HCT116 (cell line): Measurements from ENCODE around the gene ATP2B1. TPM values are rescaled to one million over a fixed set of nuclear protein-coding genes. Genes with fewer than 3 reads are reported as not detected.

Experiments
- ATAC-seq: fragments of 200-7000 bp; cut with Tn5 transposase; 2 replicates; pipeline ENCODE4 v1.9.1; 2020; ENCODE audit warnings: mild to moderate bottlenecking, moderate library complexity
- BruUV-seq: library from RNA; stranded (reverse); fragments of 400-500 nt; replicated peaks from 2 replicates; lab custom pipeline; 2021; lab: Mats Ljungman, UMichigan
- CTCF ChIA-PET: fragments of 300-600 bp; sonication (Branson Sonifier 250); formaldehyde crosslinking; loops from one replicate; lab custom pipeline; 2021; ENCODE audit warnings: antibody characterized with exemption; lab: Charles Lee
- POLR2A ChIA-PET: fragments of 300-600, 350-600 bp; sonication (Branson Sonifier 250); formaldehyde crosslinking; loops from one replicate; lab custom pipeline; 2021; ENCODE audit warnings: antibody characterized with exemption; lab: Charles Lee
- RAD21 ChIA-PET, 2 experiments: fragments of 300-600 bp; sonication (Branson Sonifier 250); formaldehyde crosslinking; loops; one replicate each; lab custom pipeline; 2023; ENCODE audit warnings: low total read pairs in 2 of 2; ENCODE audit not compliant: uncharacterized antibody in 2 of 2, unreplicated experiment in 2 of 2, low non-redundant PET in 1 of 2; lab: Charles Lee
- DNase-seq: peaks from one replicate; pipeline ENCODE4 v3.0.0-alpha.2; 2010; ENCODE audit warnings: low read depth, low spot score
- H2AFZ ChIP-seq: fragments of 200-600 bp; shearing (Covaris generic), sonication (generic); 2 replicates; pipeline ENCODE4 v1.6.1; 2017; ENCODE audit warnings: low read depth, mixed run types, mixed read lengths, antibody characterized with exemption, low read length; ENCODE audit not compliant: poor library complexity, severe bottlenecking
- H3K27ac ChIP-seq: 2 replicates; pipeline ENCODE4 v1.5.1; 2012; ENCODE audit warnings: low read depth, low read length
- H3K27me3 ChIP-seq: fragments of 200-600 bp; sonication (generic); 2 replicates; pipeline ENCODE4 v1.6.1; 2016; ENCODE audit warnings: mixed run types, low read length, mixed read lengths; ENCODE audit not compliant: insufficient read depth
- H3K36me3 ChIP-seq, 2 experiments: fragments of 200-500 bp in 1 of 2; fragments of 200-600 bp in 1 of 2; sonication (Bioruptor generic) in 1 of 2; sonication (generic) in 1 of 2; 2 replicates each; pipeline versions ENCODE4 v1.5.1 to v1.6.1; 2014 to 2016; ENCODE audit warnings: low read length in 2 of 2, inconsistent platforms in 1 of 2, mixed read lengths in 1 of 2, mixed run types in 1 of 2; ENCODE audit not compliant: insufficient read depth in 2 of 2, control insufficient read depth in 1 of 2
- H3K4me1 ChIP-seq, 2 experiments: fragments of 200-600 bp in 1 of 2; sonication (generic) in 1 of 2; 2 replicates each; pipeline versions ENCODE4 v1.5.1 to v1.6.1; 2012 to 2017; ENCODE audit warnings: low read length in 2 of 2, inconsistent platforms in 1 of 2, mild to moderate bottlenecking in 1 of 2, mixed read lengths in 1 of 2, mixed run types in 1 of 2, moderate library complexity in 1 of 2; ENCODE audit not compliant: insufficient read depth in 2 of 2, control insufficient read depth in 1 of 2
- H3K4me2 ChIP-seq: fragments of 200-600 bp; sonication (generic); 2 replicates; pipeline ENCODE4 v1.6.1; 2017; ENCODE audit warnings: mixed run types, low read length, mixed read lengths
- H3K4me3 ChIP-seq, 2 experiments: fragments of 200-600 bp in 1 of 2; sonication (generic) in 1 of 2; replicated peaks in 1 of 2; 2 replicates each; pipeline ENCODE4 v1.5.1; 2011 to 2016; ENCODE audit warnings: low read length in 2 of 2, control low read depth in 1 of 2, low read depth in 1 of 2, mild to moderate bottlenecking in 1 of 2, mixed read lengths in 1 of 2, mixed run types in 1 of 2
- H3K79me2 ChIP-seq: fragments of 200-600 bp; sonication (generic); 2 replicates; pipeline ENCODE4 v1.6.1; 2017; ENCODE audit warnings: mild to moderate bottlenecking, mixed run types, low read length, moderate library complexity, mixed read lengths; ENCODE audit not compliant: insufficient read depth
- H3K9ac ChIP-seq: fragments of 200-600 bp; sonication (generic); 2 replicates; pipeline ENCODE4 v1.6.1; 2016; ENCODE audit warnings: low read length, mixed read lengths
- H3K9me2 ChIP-seq: fragments of 200-600 bp; sonication (generic), shearing (Covaris generic); 2 replicates; pipeline ENCODE4 v1.6.1; 2017; ENCODE audit warnings: mixed run types, mild to moderate bottlenecking, moderate library complexity; ENCODE audit not compliant: insufficient read depth
- H3K9me3 ChIP-seq, 2 experiments: fragments of 200-500 bp in 1 of 2; fragments of 200-600 bp in 1 of 2; sonication (Bioruptor generic) in 1 of 2; sonication (generic) in 1 of 2; 2 replicates each; pipeline ENCODE4 v1.6.1; 2014 to 2017; ENCODE audit warnings: low read length in 2 of 2, mixed read lengths in 2 of 2, inconsistent platforms in 1 of 2, low read depth in 1 of 2, mild to moderate bottlenecking in 1 of 2, mixed run types in 1 of 2, moderate library complexity in 1 of 2; ENCODE audit not compliant: control insufficient read depth in 1 of 2, insufficient read depth in 1 of 2
- H4K20me1 ChIP-seq: fragments of 200-600 bp; sonication (generic), shearing (Covaris generic); 2 replicates; pipeline ENCODE4 v1.6.1; 2017; ENCODE audit warnings: mixed run types, mild to moderate bottlenecking, moderate library complexity; ENCODE audit not compliant: insufficient read depth
- CBX3 ChIP-seq: IDR thresholded peaks from 2 replicates; pipeline ENCODE4 v1.6.1; 2012; ENCODE audit warnings: low read depth
- CEBPB ChIP-seq: IDR thresholded peaks from 2 replicates; pipeline ENCODE4 v1.6.1; 2012; ENCODE audit warnings: low read depth
- EGR1 ChIP-seq: IDR thresholded peaks from 2 replicates; pipeline ENCODE4 v1.6.1; 2012; ENCODE audit warnings: low read depth
- EZH2 ChIP-seq: fragments of 200-600 bp; sonication (generic); IDR thresholded peaks from 2 replicates; pipeline ENCODE4 v1.6.1; 2017; ENCODE audit warnings: antibody characterized with exemption, mixed run types
- EZH2phosphoT487 ChIP-seq: fragments of 200-600 bp; IDR thresholded peaks from 2 replicates; pipeline ENCODE4 v1.6.1; 2018; ENCODE audit warnings: antibody characterized with exemption, borderline replicate concordance
- FOSL1 ChIP-seq: IDR thresholded peaks from 2 replicates; pipeline ENCODE4 v1.6.1; 2012; ENCODE audit warnings: low read depth
- JUND ChIP-seq: IDR thresholded peaks from 2 replicates; pipeline ENCODE4 v1.6.1; 2012
- MAX ChIP-seq: IDR thresholded peaks from 2 replicates; pipeline ENCODE4 v1.6.1; 2012
- POLR2AphosphoS5 ChIP-seq: IDR thresholded peaks from 2 replicates; pipeline ENCODE4 v1.6.1; 2011; ENCODE audit warnings: mild to moderate bottlenecking, low read depth, low read length, moderate library complexity
- SP1 ChIP-seq: IDR thresholded peaks from 2 replicates; pipeline ENCODE4 v1.6.1; 2012; ENCODE audit warnings: low read depth
- SRF ChIP-seq: IDR thresholded peaks from 2 replicates; pipeline ENCODE4 v1.6.1; 2012; ENCODE audit warnings: low read depth
- TCF7L2 ChIP-seq: IDR thresholded peaks from 2 replicates; pipeline ENCODE4 v1.7.0; 2011; ENCODE audit warnings: borderline replicate concordance, inconsistent platforms; ENCODE audit not compliant: insufficient read depth, insufficient read length; ENCODE audit errors: extremely low read depth
- YY1 ChIP-seq: IDR thresholded peaks from 2 replicates; pipeline ENCODE4 v1.6.1; 2011; ENCODE audit warnings: low read length, low read depth, moderate library complexity, mild to moderate bottlenecking; ENCODE audit not compliant: insufficient replicate concordance; ENCODE audit errors: extremely low read depth
- ZFX ChIP-seq: fragments of 450-650 bp; IDR thresholded peaks from 2 replicates; pipeline ENCODE4 v1.6.1; 2017
- intact Hi-C: fragments of 100-400 bp; cut with micrococcal nuclease; formaldehyde crosslinking; loops from 2 replicates; pipeline ENCODE4 v1.10.0; 2022
- total RNA-seq: library from RNA; stranded (reverse); gene quantifications from one replicate; pipeline ENCODE4 v1.2.1, GENCODE V29; 2021; ENCODE audit not compliant: unreplicated experiment
- TF ChIP-seq, protein P1 (sequence below), 3 experiments: fragments of 200-600 bp in 1 of 3; sonication (generic) in 1 of 3; IDR thresholded peaks in 2 of 3; conservative IDR thresholded peaks in 1 of 3; 2 replicates each; pipeline ENCODE4 v1.5.1; 2012 to 2017; ENCODE audit warnings: low read depth in 2 of 3, low read length in 2 of 3, antibody characterized with exemption in 1 of 3, borderline replicate concordance in 1 of 3, control low read depth in 1 of 3, mild to moderate bottlenecking in 1 of 3, mixed read lengths in 1 of 3, mixed run types in 1 of 3, moderate library complexity in 1 of 3; ENCODE audit not compliant: insufficient read depth in 1 of 3
- TF ChIP-seq, protein P2 (sequence below): IDR thresholded peaks from 2 replicates; pipeline ENCODE4 v1.6.1; 2011; ENCODE audit warnings: mild to moderate bottlenecking, low read length, moderate library complexity; ENCODE audit not compliant: insufficient replicate concordance; ENCODE audit errors: extremely low read depth
- TF ChIP-seq, protein P3 (sequence below): IDR thresholded peaks from 2 replicates; pipeline ENCODE4 v1.6.1; 2012

ATP2B1 gene
- total RNA-seq, 1 experiment from 2014 or later = 62.4 TPM

DNA sequence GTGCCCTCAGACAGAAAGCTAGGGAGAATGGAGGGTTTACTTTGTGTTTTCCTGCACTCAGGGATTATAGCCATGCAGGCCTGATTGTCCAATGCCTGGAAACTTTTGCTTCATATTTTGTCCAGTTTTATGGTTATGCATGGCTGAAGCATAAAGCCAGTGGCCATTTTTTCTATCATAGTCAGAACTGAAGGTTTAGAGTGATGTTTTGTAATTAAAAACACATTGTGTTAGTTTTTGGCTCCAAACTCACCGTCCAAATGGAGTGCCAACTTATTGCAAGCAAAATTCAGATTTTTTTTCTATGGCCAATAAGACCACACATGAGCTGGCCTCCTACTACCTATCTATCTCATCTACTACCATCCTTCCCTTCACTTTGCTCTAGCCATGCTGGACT, 40.2 kb upstream of the ATP2B1 start:
- no peak for DNase-seq
- Histone ChIP-seq H3K27me3 (no peaks in the 10 kb centered on the region), H3K27ac (no peak overlapping the region), H2AFZ (no peak overlapping the region), H4K20me1 (no peaks in the 10 kb centered on the region), H3K9me3 (no peaks in the 10 kb centered on the region), H3K9ac (no peak overlapping the region), H3K4me3 (no peak overlapping the region), H3K79me2 (no peaks in the 10 kb centered on the region), H3K4me2 (no peak overlapping the region), H3K4me1 (no peaks in the 10 kb centered on the region), H3K9me2 (no peaks in the 10 kb centered on the region), H3K36me3 (no peaks in the 10 kb centered on the region)
- BruUV-seq = no TSS peak
- POLR2A ChIA-PET = interaction anchor here (0.9 kb wide), 1 partner anchor 40 kb away, joined by 3 read pairs; no protein-coding TSS in a partner anchor
- CTCF ChIA-PET = no interaction called here
- no peak for ATAC-seq
- TF ChIP-seq EGR1 (no peak), ZFX (no peak), SRF (no peak), POLR2AphosphoS5 (no peak), EZH2phosphoT487 (no peak), FOSL1 (no peak), JUND (no peak), MAX (no peak), SP1 (no peak), CEBPB (no peak), CBX3 (no peak), YY1 (no peak), TCF7L2 (no peak), EZH2 (no peak)
- TF ChIP-seq, protein P1, sequence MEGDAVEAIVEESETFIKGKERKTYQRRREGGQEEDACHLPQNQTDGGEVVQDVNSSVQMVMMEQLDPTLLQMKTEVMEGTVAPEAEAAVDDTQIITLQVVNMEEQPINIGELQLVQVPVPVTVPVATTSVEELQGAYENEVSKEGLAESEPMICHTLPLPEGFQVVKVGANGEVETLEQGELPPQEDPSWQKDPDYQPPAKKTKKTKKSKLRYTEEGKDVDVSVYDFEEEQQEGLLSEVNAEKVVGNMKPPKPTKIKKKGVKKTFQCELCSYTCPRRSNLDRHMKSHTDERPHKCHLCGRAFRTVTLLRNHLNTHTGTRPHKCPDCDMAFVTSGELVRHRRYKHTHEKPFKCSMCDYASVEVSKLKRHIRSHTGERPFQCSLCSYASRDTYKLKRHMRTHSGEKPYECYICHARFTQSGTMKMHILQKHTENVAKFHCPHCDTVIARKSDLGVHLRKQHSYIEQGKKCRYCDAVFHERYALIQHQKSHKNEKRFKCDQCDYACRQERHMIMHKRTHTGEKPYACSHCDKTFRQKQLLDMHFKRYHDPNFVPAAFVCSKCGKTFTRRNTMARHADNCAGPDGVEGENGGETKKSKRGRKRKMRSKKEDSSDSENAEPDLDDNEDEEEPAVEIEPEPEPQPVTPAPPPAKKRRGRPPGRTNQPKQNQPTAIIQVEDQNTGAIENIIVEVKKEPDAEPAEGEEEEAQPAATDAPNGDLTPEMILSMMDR (IDR thresholded peaks at IDR 0.05 in 2 of 3, conservative IDR thresholded peaks at IDR 0.05 in 1 of 3; ENCODE audit: borderline replicate concordance in 1 of 3, insufficient read depth in 1 of 3, low read depth in 2 of 3, low read length in 2 of 3) = no peak
- TF ChIP-seq, protein P2, sequence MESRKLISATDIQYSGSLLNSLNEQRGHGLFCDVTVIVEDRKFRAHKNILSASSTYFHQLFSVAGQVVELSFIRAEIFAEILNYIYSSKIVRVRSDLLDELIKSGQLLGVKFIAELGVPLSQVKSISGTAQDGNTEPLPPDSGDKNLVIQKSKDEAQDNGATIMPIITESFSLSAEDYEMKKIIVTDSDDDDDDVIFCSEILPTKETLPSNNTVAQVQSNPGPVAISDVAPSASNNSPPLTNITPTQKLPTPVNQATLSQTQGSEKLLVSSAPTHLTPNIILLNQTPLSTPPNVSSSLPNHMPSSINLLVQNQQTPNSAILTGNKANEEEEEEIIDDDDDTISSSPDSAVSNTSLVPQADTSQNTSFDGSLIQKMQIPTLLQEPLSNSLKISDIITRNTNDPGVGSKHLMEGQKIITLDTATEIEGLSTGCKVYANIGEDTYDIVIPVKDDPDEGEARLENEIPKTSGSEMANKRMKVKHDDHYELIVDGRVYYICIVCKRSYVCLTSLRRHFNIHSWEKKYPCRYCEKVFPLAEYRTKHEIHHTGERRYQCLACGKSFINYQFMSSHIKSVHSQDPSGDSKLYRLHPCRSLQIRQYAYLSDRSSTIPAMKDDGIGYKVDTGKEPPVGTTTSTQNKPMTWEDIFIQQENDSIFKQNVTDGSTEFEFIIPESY = no peak
- TF ChIP-seq, protein P3, sequence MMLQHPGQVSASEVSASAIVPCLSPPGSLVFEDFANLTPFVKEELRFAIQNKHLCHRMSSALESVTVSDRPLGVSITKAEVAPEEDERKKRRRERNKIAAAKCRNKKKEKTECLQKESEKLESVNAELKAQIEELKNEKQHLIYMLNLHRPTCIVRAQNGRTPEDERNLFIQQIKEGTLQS = no peak
- intact Hi-C loops = no loop called here
- RAD21 ChIA-PET = no interaction called here
